Ascending aorta (tissue), 2 donors: ENCODE results near the gene C1orf53. TPM values are rescaled to one million over a fixed set of nuclear protein-coding genes. Genes with fewer than 3 reads are reported as not detected.
A peak's percentile ranks its signal among the peaks of the same experiment; 100 is the strongest.

Experiments used
- DNase-seq, 2 donors: peaks; one replicate each; pipeline ENCODE4 v3.0.0-alpha.2; 2019; ENCODE audit warnings: low spot score in 2 of 2
- H3K27ac ChIP-seq, 2 donors: fragments of 200-600 bp; sonication (generic); one replicate each; pipeline ENCODE4 v1.5.1; 2016 to 2017; ENCODE audit warnings: mild to moderate bottlenecking in 1 of 2
- H3K27me3 ChIP-seq: fragments of 200-600 bp; sonication (generic); one replicate; pipeline ENCODE4 v1.5.1; 2017
- H3K36me3 ChIP-seq, 2 donors: fragments of 200-600 bp; sonication (generic); one replicate each; pipeline ENCODE4 v1.5.1; 2016
- H3K4me1 ChIP-seq, 2 donors: fragments of 200-600 bp; sonication (generic); one replicate each; pipeline ENCODE4 v1.5.1; 2016 to 2017; ENCODE audit warnings: mild to moderate bottlenecking in 1 of 2
- H3K4me3 ChIP-seq, 2 donors: fragments of 200-600 bp; sonication (generic); one replicate each; pipeline ENCODE4 v1.5.1; 2016 to 2017; ENCODE audit warnings: mild to moderate bottlenecking in 1 of 2
- H3K9me3 ChIP-seq, 2 donors: fragments of 200-600 bp; sonication (generic); one replicate each; pipeline ENCODE4 v1.5.1; 2016
- CTCF ChIP-seq, 3 experiments: fragments of 200-600 bp in 2 of 3; fragments of 450-650 bp in 1 of 3; sonication (generic) in 2 of 3; IDR thresholded peaks; one replicate each; pipeline ENCODE4 v1.5.1; 2016 to 2019; ENCODE audit warnings: antibody characterized with exemption in 3 of 3, mild to moderate bottlenecking in 1 of 3, moderate library complexity in 1 of 3
- intact Hi-C: fragments of 100-400 bp; cut with DNase I; formaldehyde crosslinking; loops from one replicate; pipeline ENCODE4 v1.15.1; 2023
- total RNA-seq: library from RNA; depleted of rRNA; stranded (reverse); fragments of >200 nt; gene quantifications from one replicate; pipeline ENCODE4 v1.1.0, GENCODE V29; 2016

The C1orf53 gene
- total RNA-seq, 1 donor from 2014 or later: not detected

GRCh38 chr1:197913495-197914276 is 11.3 kb downstream of the C1orf53 start:
- peaks cover 34% of the 10 kb centered on the region for H3K27me3 ChIP-seq
- TF ChIP-seq CTCF (IDR thresholded peaks at IDR 0.05): no peak

GRCh38 chr1:197914510-197914909 is 12.1 kb downstream of the C1orf53 start:
- no peak for DNase-seq
- TF ChIP-seq CTCF (IDR thresholded peaks at IDR 0.05): no peak
- H3K4me1 ChIP-seq: peaks cover 4 to 25% of the 10 kb centered on the region in 2 donors
- H3K27me3 ChIP-seq: peaks cover 40% of the 10 kb centered on the region
- intact Hi-C loops: no loop called here
- H3K27ac ChIP-seq: no peak overlapping the region
- no peaks in the 10 kb centered on the region for H3K9me3 ChIP-seq
- H3K4me3 ChIP-seq: no peak overlapping the region
- no peaks in the 10 kb centered on the region for H3K36me3 ChIP-seq

More at GRCh38 chr1:197913495-197914276, 11.3 kb downstream of the C1orf53 start:
- no peak for DNase-seq
- H3K4me3 ChIP-seq: no peak overlapping the region
- peaks cover 4 to 25% of the 10 kb centered on the region in 2 donors for H3K4me1 ChIP-seq
- no peaks in the 10 kb centered on the region for H3K36me3 ChIP-seq
- no peak overlapping the region for H3K27ac ChIP-seq
- no peaks in the 10 kb centered on the region for H3K9me3 ChIP-seq
- intact Hi-C loops: no loop called here

- no peak for DNase-seq
- intact Hi-C loops: no loop called here
- H3K27me3 ChIP-seq: peaks cover 39% of the 10 kb centered on the region
- H3K27ac ChIP-seq: no peak overlapping the region
- no peaks in the 10 kb centered on the region for H3K36me3 ChIP-seq
- TF ChIP-seq CTCF (IDR thresholded peaks at IDR 0.05): no peak
- H3K4me3 ChIP-seq: peak overlapping the region; percentile 9 to 44
- peaks cover 4 to 25% of the 10 kb centered on the region in 2 donors for H3K4me1 ChIP-seq
- H3K9me3 ChIP-seq: no peaks in the 10 kb centered on the region
Observed at GRCh38 chr1:197915260-197915861, 12.9 kb downstream of the C1orf53 start.

DNA sequence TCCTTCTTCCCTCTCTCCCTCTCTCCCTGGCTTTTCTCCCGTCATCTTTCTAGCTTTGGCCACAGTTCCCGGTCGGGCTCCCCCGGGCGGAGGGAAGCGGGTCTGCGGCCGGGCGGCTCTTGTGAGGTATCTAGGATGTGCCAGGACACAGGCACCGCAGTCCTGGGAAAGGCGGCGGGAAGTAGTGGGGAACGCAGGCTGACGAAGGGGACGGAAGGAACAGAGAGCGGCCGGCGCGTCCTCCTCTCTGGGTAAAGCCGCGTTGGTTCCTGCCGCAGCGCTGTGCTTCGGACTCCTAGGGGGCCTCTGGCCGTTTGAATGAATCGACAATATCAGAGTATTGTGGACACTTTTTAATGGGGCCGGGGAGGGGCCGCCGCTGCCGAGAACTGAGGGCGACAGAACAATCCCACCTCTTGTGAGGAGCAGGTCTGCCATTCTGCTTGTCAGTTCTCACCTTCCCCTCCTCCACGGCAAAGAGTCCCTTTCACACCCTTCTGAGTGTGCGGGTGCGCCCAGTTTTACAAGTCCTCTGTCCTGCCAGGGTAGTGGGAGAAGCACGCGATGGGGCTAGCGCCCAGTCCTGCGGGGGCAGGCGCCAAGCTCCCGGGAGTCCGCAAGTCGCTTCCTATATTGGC is 13.6 kb downstream of the C1orf53 start:
- H3K4me3 ChIP-seq: peak overlapping the region; percentile 9 to 44
- DNase-seq: no peak
- TF ChIP-seq CTCF (IDR thresholded peaks at IDR 0.05): peak in 1 of 3 experiments; percentile 41
- H3K27ac ChIP-seq: no peak overlapping the region
- intact Hi-C loops: no loop called here
- H3K27me3 ChIP-seq: peaks cover 37% of the 10 kb centered on the region
- H3K36me3 ChIP-seq: no peaks in the 10 kb centered on the region
- H3K4me1 ChIP-seq: peaks cover 4 to 25% of the 10 kb centered on the region in 2 donors
- no peaks in the 10 kb centered on the region for H3K9me3 ChIP-seq

DNA sequence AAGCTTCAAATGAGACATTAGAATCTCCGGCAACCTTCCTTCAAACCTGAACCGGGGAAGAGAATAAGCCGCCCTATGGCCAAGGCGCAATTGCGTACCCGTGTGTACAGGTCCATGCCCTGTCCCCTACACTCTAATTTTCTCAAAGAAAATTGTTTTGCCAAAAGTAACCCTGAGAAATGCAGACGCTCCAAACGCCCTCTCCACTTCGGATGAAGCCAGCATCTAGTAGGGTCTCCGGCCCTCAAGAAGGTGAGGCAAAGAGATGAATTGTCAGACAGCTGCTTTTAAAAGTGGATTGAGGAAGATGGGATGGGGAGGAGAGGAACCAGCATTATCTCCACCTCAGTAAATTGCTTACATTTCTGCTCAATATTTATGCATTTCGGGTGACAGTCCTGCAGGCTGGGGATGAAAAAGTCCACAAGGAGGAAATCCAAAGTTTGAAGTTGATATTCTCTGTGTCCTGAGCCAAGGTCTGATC is 14.1 kb downstream of the C1orf53 start:
- intact Hi-C loops: no loop called here
- Histone ChIP-seq H3K4me1 (peaks cover 4 to 20% of the 10 kb centered on the region in 2 donors), H3K9me3 (no peaks in the 10 kb centered on the region), H3K4me3 (peak overlapping the region in 1 of 2 donors; percentile 9), H3K36me3 (no peaks in the 10 kb centered on the region), H3K27me3 (peaks cover 38% of the 10 kb centered on the region), H3K27ac (no peak overlapping the region)
- no peak for DNase-seq
- TF ChIP-seq CTCF (IDR thresholded peaks at IDR 0.05): no peak
